H1 (cell line): ENCODE data around the gene OR2F1. TPM values are rescaled to one million over a fixed set of nuclear protein-coding genes. Genes with fewer than 3 reads are reported as not detected.

ENCODE experiments used
- CBX5 ChIP-seq: fragments of 300-800, 300-1000 bp; sonication (generic); IDR thresholded peaks from 2 replicates; pipeline ENCODE4 v1.7.1; 2016; ENCODE audit warnings: antibody characterized with exemption, low read length, low read depth
- CHD1 ChIP-seq: IDR thresholded peaks from 2 replicates; pipeline ENCODE4 v1.6.1; 2012; ENCODE audit warnings: low read depth, low read length, improper control_type of control experiment
- EGR1 ChIP-seq: IDR thresholded peaks from 2 replicates; pipeline ENCODE4 v1.6.1; 2011; ENCODE audit warnings: low read depth, low read length, borderline replicate concordance
- EP300 ChIP-seq, 2 experiments: IDR thresholded peaks; 1 replicate in 1 of 2; 2 replicates in 1 of 2; pipeline ENCODE4 v1.6.1; 2011 to 2012; ENCODE audit warnings: low read depth in 2 of 2, low read length in 2 of 2, mild to moderate bottlenecking in 2 of 2, borderline replicate concordance in 1 of 2, inconsistent platforms in 1 of 2, moderate library complexity in 1 of 2
- EZH2 ChIP-seq: fragments of 200-600 bp; sonication (generic); IDR thresholded peaks from 2 replicates; pipeline ENCODE4 v1.7.1; 2012; ENCODE audit warnings: low read depth, mild to moderate bottlenecking, moderate library complexity, low read length, inconsistent platforms; ENCODE audit not compliant: severe bottlenecking
- FOSL1 ChIP-seq: IDR thresholded peaks from 2 replicates; pipeline ENCODE4 v1.6.1; 2011; ENCODE audit warnings: mild to moderate bottlenecking, low read depth, low read length, moderate library complexity; ENCODE audit not compliant: insufficient read depth
- GABPA ChIP-seq: IDR thresholded peaks from 2 replicates; pipeline ENCODE4 v1.6.1; 2011; ENCODE audit warnings: mild to moderate bottlenecking, low read length, moderate library complexity, borderline replicate concordance; ENCODE audit not compliant: insufficient read depth
- GTF2F1 ChIP-seq: IDR thresholded peaks from 2 replicates; pipeline ENCODE4 v1.6.1; 2012; ENCODE audit warnings: low read depth, low read length, improper control_type of control experiment, borderline replicate concordance
- HDAC2 ChIP-seq, 2 experiments: fragments of 300-600 bp in 1 of 2; sonication (generic) in 1 of 2; IDR thresholded peaks; 2 replicates each; pipeline ENCODE4 v1.6.1; 2011 to 2012; ENCODE audit warnings: low read depth in 2 of 2, low read length in 2 of 2, mild to moderate bottlenecking in 2 of 2, moderate library complexity in 2 of 2, borderline replicate concordance in 1 of 2, inconsistent platforms in 1 of 2
- KDM1A ChIP-seq: fragments of 200-600, 300-600 bp; sonication (generic); IDR thresholded peaks from 2 replicates; pipeline ENCODE4 v1.7.1; 2016; ENCODE audit warnings: mild to moderate bottlenecking, low read length, borderline replicate concordance
- KDM4A ChIP-seq: IDR thresholded peaks from one replicate; pipeline ENCODE4 v1.7.1; 2012; ENCODE audit warnings: low read depth, mild to moderate bottlenecking, moderate library complexity, low read length, inconsistent platforms; ENCODE audit not compliant: severe bottlenecking
- KDM5A ChIP-seq: fragments of 200-600 bp; IDR thresholded peaks from 2 replicates; pipeline ENCODE4 v1.7.1; 2012; ENCODE audit warnings: mild to moderate bottlenecking, low read length, inconsistent platforms, mixed read lengths
- MAFK ChIP-seq: IDR thresholded peaks from 2 replicates; pipeline ENCODE4 v1.6.1; 2012; ENCODE audit warnings: low read depth, mild to moderate bottlenecking, improper control_type of control experiment, low read length
- NRF1 ChIP-seq: IDR thresholded peaks from 2 replicates; pipeline ENCODE4 v1.6.1; 2011; ENCODE audit warnings: mild to moderate bottlenecking, low read depth, low read length, improper control_type of control experiment
- RFX5 ChIP-seq: IDR thresholded peaks from 2 replicates; pipeline ENCODE4 v1.6.1; 2011; ENCODE audit warnings: low read depth, low read length, improper control_type of control experiment, borderline replicate concordance
- SAP30 ChIP-seq: fragments of 300-600 bp; sonication (generic); IDR thresholded peaks from 2 replicates; pipeline ENCODE4 v1.7.1; 2012; ENCODE audit warnings: low read length, moderate library complexity, mild to moderate bottlenecking, inconsistent platforms; ENCODE audit not compliant: insufficient read depth, insufficient replicate concordance
- SRF ChIP-seq: IDR thresholded peaks from 2 replicates; pipeline ENCODE4 v1.6.1; 2011; ENCODE audit warnings: mild to moderate bottlenecking, low read depth, low read length, moderate library complexity
- SUZ12 ChIP-seq: fragments of 200-600 bp; sonication (generic); IDR thresholded peaks from 2 replicates; pipeline ENCODE4 v1.6.1; 2012; ENCODE audit warnings: mild to moderate bottlenecking, inconsistent platforms, low read length, moderate library complexity, mixed read lengths
- TAF7 ChIP-seq: optimal IDR thresholded peaks from 2 replicates; pipeline ENCODE3; 2011; ENCODE audit warnings: low read depth, mild to moderate bottlenecking, inconsistent platforms, low read length, moderate library complexity, borderline replicate concordance
- TBP ChIP-seq: IDR thresholded peaks from 2 replicates; pipeline ENCODE4 v1.6.1; 2011; ENCODE audit warnings: low read depth, low read length, improper control_type of control experiment
- polyA plus RNA-seq, 7 experiments: library from polyadenylated mRNA; depleted of rRNA in 3 of 7; stranded (reverse) in 5 of 7; unstranded in 2 of 7; fragments of >200 nt in 5 of 7; fragments of 200-250 nt in 2 of 7; gene quantifications; 1 replicate in 5 of 7; 2 replicates in 1 of 7; 4 replicates in 1 of 7; pipeline versions ENCODE4 v1.2.1 to v1.2.3, GENCODE V29; 2011 to 2013; ENCODE audit warnings: missing spikeins in 2 of 7, mixed read lengths in 2 of 7
- total RNA-seq: library from RNA; stranded (reverse); fragmentation: NEBNext Ultra II Directional; extraction: Animal tissue kit (Norgen Biotek cat#: 25700); gene quantifications from 2 replicates; pipeline ENCODE4 v1.2.1, GENCODE V29; 2021
- TF ChIP-seq, protein P1 (sequence below): IDR thresholded peaks from 2 replicates; pipeline ENCODE4 v1.6.1; 2012; ENCODE audit warnings: inconsistent platforms
- TF ChIP-seq, protein P2 (sequence below), 3 experiments: IDR thresholded peaks; 1 replicate in 2 of 3; 2 replicates in 1 of 3; pipeline versions ENCODE4 v1.5.1 to v1.6.1; 2011; ENCODE audit warnings: low read length in 3 of 3, mild to moderate bottlenecking in 3 of 3, inconsistent platforms in 2 of 3, low read depth in 1 of 3, moderate library complexity in 1 of 3; ENCODE audit not compliant: insufficient read depth in 1 of 3; ENCODE audit errors: control extremely low read depth in 1 of 3

The OR2F1 gene
- total and polyA plus RNA-seq, 2 of the 8 experiments (the other 6 are each of a cell fraction or from before 2014, with no cell fraction given), result 0.19 TPM; not detected in 1

DNA sequence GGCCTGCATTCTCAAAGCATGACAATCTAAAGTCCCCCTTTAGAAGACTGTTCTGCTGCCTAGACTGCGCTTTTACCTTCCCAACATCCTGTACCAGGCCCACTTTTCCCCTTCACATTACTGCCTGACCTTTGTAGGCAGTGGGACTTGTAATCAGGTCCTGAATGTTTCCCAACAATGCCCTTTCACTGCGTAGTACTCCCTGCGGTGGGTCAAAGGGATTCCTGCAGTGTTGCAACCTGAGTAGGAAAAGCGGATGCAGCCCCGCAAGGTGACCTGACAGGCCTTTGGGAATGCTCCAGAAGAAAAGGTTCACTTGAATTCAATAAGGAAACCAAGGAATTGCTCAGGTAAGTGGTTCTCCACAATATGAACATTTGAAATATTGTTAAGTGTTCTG is 47.7 kb upstream of the OR2F1 start (continued):
- TF ChIP-seq HDAC2 (IDR thresholded peaks at IDR 0.05; ENCODE audit: borderline replicate concordance in 1 of 2, low read depth in 2 of 2, low read length in 2 of 2) (peak; percentile 25 to 60; a peak in 1 of 4 replicates), NRF1 (no peak), CHD1 (no peak), SAP30 (no peak), SRF (no peak), GABPA (no peak), MAFK (no peak), TAF7 (peak; percentile 30), EP300 (IDR thresholded peaks at IDR 0.05; ENCODE audit: borderline replicate concordance in 1 of 2, low read depth in 2 of 2, low read length in 2 of 2) (peak; percentile 22 to 55; a peak in 2 of 3 replicates), CBX5 (no peak), KDM4A (no peak), KDM5A (no peak), RFX5 (no peak), FOSL1 (no peak), GTF2F1 (no peak), KDM1A (no peak), EGR1 (no peak), SUZ12 (no peak), TBP (peak; percentile 31; the same call in 1 of the 2 replicates), EZH2 (no peak)
- TF ChIP-seq, protein P1, sequence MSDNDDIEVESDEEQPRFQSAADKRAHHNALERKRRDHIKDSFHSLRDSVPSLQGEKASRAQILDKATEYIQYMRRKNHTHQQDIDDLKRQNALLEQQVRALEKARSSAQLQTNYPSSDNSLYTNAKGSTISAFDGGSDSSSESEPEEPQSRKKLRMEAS, result no peak
- TF ChIP-seq, protein P2, sequence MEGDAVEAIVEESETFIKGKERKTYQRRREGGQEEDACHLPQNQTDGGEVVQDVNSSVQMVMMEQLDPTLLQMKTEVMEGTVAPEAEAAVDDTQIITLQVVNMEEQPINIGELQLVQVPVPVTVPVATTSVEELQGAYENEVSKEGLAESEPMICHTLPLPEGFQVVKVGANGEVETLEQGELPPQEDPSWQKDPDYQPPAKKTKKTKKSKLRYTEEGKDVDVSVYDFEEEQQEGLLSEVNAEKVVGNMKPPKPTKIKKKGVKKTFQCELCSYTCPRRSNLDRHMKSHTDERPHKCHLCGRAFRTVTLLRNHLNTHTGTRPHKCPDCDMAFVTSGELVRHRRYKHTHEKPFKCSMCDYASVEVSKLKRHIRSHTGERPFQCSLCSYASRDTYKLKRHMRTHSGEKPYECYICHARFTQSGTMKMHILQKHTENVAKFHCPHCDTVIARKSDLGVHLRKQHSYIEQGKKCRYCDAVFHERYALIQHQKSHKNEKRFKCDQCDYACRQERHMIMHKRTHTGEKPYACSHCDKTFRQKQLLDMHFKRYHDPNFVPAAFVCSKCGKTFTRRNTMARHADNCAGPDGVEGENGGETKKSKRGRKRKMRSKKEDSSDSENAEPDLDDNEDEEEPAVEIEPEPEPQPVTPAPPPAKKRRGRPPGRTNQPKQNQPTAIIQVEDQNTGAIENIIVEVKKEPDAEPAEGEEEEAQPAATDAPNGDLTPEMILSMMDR (IDR thresholded peaks at IDR 0.05; ENCODE audit: control extremely low read depth in 1 of 3, insufficient read depth in 1 of 3, low read depth in 1 of 3, low read length in 3 of 3), result no peak
